Osteoblast (primary cell): ENCODE measurements around the gene PBLD. TPM values are rescaled to one million over a fixed set of nuclear protein-coding genes. Genes with fewer than 3 reads are reported as not detected.

Experiments
- DNase-seq: peaks from one replicate; pipeline ENCODE4 v3.0.0; 2011; ENCODE audit warnings: low spot score, mixed read lengths; ENCODE audit not compliant: insufficient read length; ENCODE audit errors: missing footprints
- H2AFZ ChIP-seq: 2 replicates; pipeline ENCODE4 v1.6.0; 2011; ENCODE audit warnings: mild to moderate bottlenecking, low read length
- H3K27ac ChIP-seq: 2 replicates; pipeline ENCODE4 v1.5.1; 2011; ENCODE audit warnings: mild to moderate bottlenecking, low read depth, low read length, moderate library complexity
- H3K27me3 ChIP-seq: 2 replicates; pipeline ENCODE4 v1.6.0; 2012; ENCODE audit warnings: mild to moderate bottlenecking, control low read depth, inconsistent platforms, low read length, moderate library complexity; ENCODE audit not compliant: insufficient read depth
- H3K36me3 ChIP-seq: 2 replicates; pipeline ENCODE4 v1.5.1; 2011; ENCODE audit warnings: mild to moderate bottlenecking, low read length, control low read depth, moderate library complexity; ENCODE audit not compliant: insufficient read depth
- H3K4me1 ChIP-seq: 2 replicates; pipeline ENCODE4 v1.5.1; 2011; ENCODE audit warnings: mild to moderate bottlenecking, low read length, control low read depth, moderate library complexity; ENCODE audit not compliant: insufficient read depth
- H3K4me2 ChIP-seq: 2 replicates; pipeline ENCODE4 v1.6.0; 2011; ENCODE audit warnings: mild to moderate bottlenecking, low read length; ENCODE audit not compliant: insufficient read depth
- H3K4me3 ChIP-seq: fragments of 200-600 bp; sonication (generic); 3 replicates; pipeline ENCODE4 v1.5.1; 2012; ENCODE audit warnings: mild to moderate bottlenecking, low read length, inconsistent platforms; ENCODE audit not compliant: insufficient read depth
- H3K79me2 ChIP-seq: 2 replicates; pipeline ENCODE4 v1.6.0; 2012; ENCODE audit warnings: mild to moderate bottlenecking, low read length, control low read depth, inconsistent platforms; ENCODE audit not compliant: insufficient read depth
- H3K9me3 ChIP-seq: 2 replicates; pipeline ENCODE4 v1.5.1; 2011; ENCODE audit warnings: low read depth, low read length, control low read depth
- H4K20me1 ChIP-seq: 2 replicates; pipeline ENCODE4 v1.6.0; 2012; ENCODE audit warnings: mild to moderate bottlenecking, low read length, control low read depth; ENCODE audit not compliant: insufficient read depth
- CTCF ChIP-seq: IDR thresholded peaks from 2 replicates; pipeline ENCODE4 v1.5.1; 2011; ENCODE audit warnings: mild to moderate bottlenecking, low read depth, low read length, moderate library complexity; ENCODE audit errors: extremely low read depth
- total RNA-seq: library from RNA; depleted of rRNA; stranded (reverse); fragments of >200 nt; gene quantifications from 2 replicates; pipeline ENCODE4 v1.2.3, GENCODE V29; 2012

The PBLD gene
- total RNA-seq, 1 donor = 13.4 TPM

GRCh38 chr10:68334672-68335467 lies 2.1 kb upstream of the PBLD start:
- Histone ChIP-seq H4K20me1 (peaks cover 59% of the 10 kb centered on the region), H3K79me2 (peaks cover 89% of the 10 kb centered on the region), H3K27ac (peak overlapping the region; percentile 95), H3K9me3 (no peaks in the 10 kb centered on the region), H3K36me3 (peaks cover 29% of the 10 kb centered on the region), H3K4me1 (peaks cover 44% of the 10 kb centered on the region), H3K27me3 (no peaks in the 10 kb centered on the region), H2AFZ (no peak overlapping the region), H3K4me2 (peak overlapping the region; percentile 92), H3K4me3 (peak overlapping the region; percentile 93)
- DNase-seq = no peak
- TF ChIP-seq CTCF = no peak

GRCh38 chr10:68333440-68334431 lies 1.0 kb upstream of the PBLD start:
- H3K4me2 ChIP-seq = peak overlapping the region; percentile 92
- peak overlapping the region; percentile 95 for H3K27ac ChIP-seq
- no peak for DNase-seq
- H4K20me1 ChIP-seq = peaks cover 59% of the 10 kb centered on the region
- H3K4me3 ChIP-seq = peak overlapping the region; percentile 93
- no peaks in the 10 kb centered on the region for H3K9me3 ChIP-seq
- no peak overlapping the region for H2AFZ ChIP-seq
- no peaks in the 10 kb centered on the region for H3K27me3 ChIP-seq
- peaks cover 18% of the 10 kb centered on the region for H3K36me3 ChIP-seq
- H3K4me1 ChIP-seq = peaks cover 54% of the 10 kb centered on the region
- TF ChIP-seq CTCF = no peak
- peaks cover 78% of the 10 kb centered on the region for H3K79me2 ChIP-seq

- peaks cover 54% of the 10 kb centered on the region for H4K20me1 ChIP-seq
- peaks cover 11% of the 10 kb centered on the region for H3K36me3 ChIP-seq
- H3K4me1 ChIP-seq = peaks cover 61% of the 10 kb centered on the region
- no peak for TF ChIP-seq CTCF
- H3K4me3 ChIP-seq = peak overlapping the region; percentile 93
- no peaks in the 10 kb centered on the region for H3K9me3 ChIP-seq
- DNase-seq = no peak
- no peak overlapping the region for H2AFZ ChIP-seq
- H3K27me3 ChIP-seq = no peaks in the 10 kb centered on the region
- peak overlapping the region; percentile 95 for H3K27ac ChIP-seq
- H3K79me2 ChIP-seq = peaks cover 71% of the 10 kb centered on the region
- H3K4me2 ChIP-seq = peak overlapping the region; percentile 92
Observed at GRCh38 chr10:68333058-68333395, 299 bp upstream of the PBLD start.
